ENCODE data around the gene TRAPPC2L. TPM values are rescaled to one million over a fixed set of nuclear protein-coding genes. Genes with fewer than 3 reads are reported as not detected.

The TRAPPC2L gene
- total and polyA plus RNA-seq, 2 of the 13 experiments (the other 11 are each of a cell fraction or from before 2014, with no cell fraction given), result 96.3 to 107 TPM

DNA sequence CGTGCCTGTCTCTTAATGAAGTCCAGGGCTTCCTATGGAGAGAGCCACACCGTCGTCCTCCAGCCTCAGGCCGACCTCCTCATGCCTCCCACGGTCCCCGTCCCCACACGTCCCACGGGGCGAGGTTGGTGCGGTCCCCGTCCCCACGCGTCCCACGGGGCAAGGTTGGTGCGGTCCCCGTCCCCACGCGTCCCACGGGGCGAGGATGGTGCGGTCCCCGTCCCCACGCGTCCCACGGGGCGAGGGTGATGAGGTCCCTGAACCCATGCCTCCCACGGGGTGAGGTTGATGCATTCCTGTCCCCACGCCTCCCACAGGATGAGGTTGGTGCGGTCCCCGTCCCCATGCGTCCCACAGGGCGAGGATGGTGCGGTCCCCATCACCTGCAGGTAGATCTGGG, 21.1 kb upstream of the TRAPPC2L start:
- ChIA-PET POLR2A (no interaction called here), CTCF (ENCODE audit: low intra/inter-chr PET ratio, low total read pairs) (no interaction called here)
- Histone ChIP-seq H2AFZ (ENCODE audit: low read length) (no peak overlapping the region), H3K9ac (ENCODE audit: insufficient read depth, low read depth, low read length) (no peak overlapping the region), H3K9me3 (ENCODE audit: low read length) (no peaks in the 10 kb centered on the region), H4K20me1 (ENCODE audit: insufficient read depth, low read length) (no peaks in the 10 kb centered on the region), H3K27me3 (ENCODE audit: control insufficient read depth in 1 of 2, insufficient read depth in 2 of 2, low read length in 2 of 2) (no peaks in the 10 kb centered on the region), H3K4me3 (replicated peaks in 1 of 3; ENCODE audit: insufficient read depth in 1 of 3, low read depth in 2 of 3, low read length in 3 of 3) (no peak overlapping the region), H3K4me1 (ENCODE audit: insufficient read depth, low read length) (0 out of 2 replicates have a peak, but pooled peaks cover 7% of the 10 kb centered on the region), H3K27ac (ENCODE audit: extremely low read length, insufficient read depth, low read length) (no peak overlapping the region), H3K4me2 (ENCODE audit: low read depth, low read length) (no peak overlapping the region), H3K36me3 (replicated peaks in 1 of 2; ENCODE audit: control insufficient read depth in 1 of 2, insufficient read depth in 2 of 2, low read length in 2 of 2) (no peaks in the 10 kb centered on the region), H3K79me2 (ENCODE audit: insufficient read depth, low read length) (no peaks in the 10 kb centered on the region)
- no TSS peak for BruUV-seq (replicated peaks)
- no peak for DNase-seq (ENCODE audit: low spot score)
- in situ Hi-C loops (cut with HindIII; ENCODE audit: extremely low pct_ligation_motif_present, low pct_unique_long_range_greater_than_20kb) (no loop called here), intact Hi-C loops (cut with micrococcal nuclease; ENCODE audit: unreplicated experiment) (no loop called here)
- peak; percentile 64 for TF ChIP-seq AGO2 (optimal IDR thresholded peaks at IDR 0.05; ENCODE audit: low read depth, low read length)
- no peak for TF ChIP-seq ATRX (CRISPR knock-in tag; IDR thresholded peaks at IDR 0.05; ENCODE audit: borderline replicate concordance)
- WGBS (ENCODE audit: low lambda C conversion rate), result 90% methylated on average over 32 of the region's 33 CpGs
- FAIRE-seq, result no peak
- no peak for ATAC-seq

DNA sequence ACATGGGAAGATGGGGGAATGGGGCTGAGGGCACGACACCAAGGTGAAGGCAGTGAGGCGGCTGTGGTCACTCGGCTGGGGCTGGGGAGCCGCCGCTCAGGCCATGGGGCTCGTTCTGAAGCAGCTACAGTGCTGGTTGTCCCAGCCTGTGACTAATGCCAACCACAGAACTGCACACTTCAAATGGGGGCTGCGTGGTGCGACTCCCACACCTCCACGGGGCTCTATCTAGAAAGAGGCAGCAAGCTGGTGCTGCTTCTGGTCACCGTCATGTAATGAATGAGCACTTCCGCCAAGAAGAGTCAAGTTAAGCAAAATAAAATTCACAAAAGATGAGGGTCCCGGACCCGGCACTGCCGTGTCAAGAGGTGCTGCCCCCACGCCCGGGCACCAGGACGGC, 20.1 kb upstream of the TRAPPC2L start:
- no TSS peak for BruUV-seq (replicated peaks)
- Histone ChIP-seq H3K27me3 (ENCODE audit: control insufficient read depth in 1 of 2, insufficient read depth in 2 of 2, low read length in 2 of 2) (no peaks in the 10 kb centered on the region), H2AFZ (ENCODE audit: low read length) (no peak overlapping the region), H3K9me3 (ENCODE audit: low read length) (no peaks in the 10 kb centered on the region), H3K4me1 (ENCODE audit: insufficient read depth, low read length) (0 out of 2 replicates have a peak, but pooled peaks cover 7% of the 10 kb centered on the region), H3K27ac (ENCODE audit: extremely low read length, insufficient read depth, low read length) (no peak overlapping the region), H3K36me3 (replicated peaks in 1 of 2; ENCODE audit: control insufficient read depth in 1 of 2, insufficient read depth in 2 of 2, low read length in 2 of 2) (no peaks in the 10 kb centered on the region), H3K79me2 (ENCODE audit: insufficient read depth, low read length) (no peaks in the 10 kb centered on the region), H4K20me1 (ENCODE audit: insufficient read depth, low read length) (no peaks in the 10 kb centered on the region), H3K9ac (ENCODE audit: insufficient read depth, low read depth, low read length) (no peak overlapping the region), H3K4me2 (ENCODE audit: low read depth, low read length) (no peak overlapping the region), H3K4me3 (replicated peaks in 1 of 3; ENCODE audit: insufficient read depth in 1 of 3, low read depth in 2 of 3, low read length in 3 of 3) (no peak overlapping the region)
- ATAC-seq (no peak), DNase-seq (ENCODE audit: low spot score) (no peak), FAIRE-seq (no peak)
- POLR2A ChIA-PET, result no interaction called here
- CTCF ChIA-PET (ENCODE audit: low intra/inter-chr PET ratio, low total read pairs), result no interaction called here
- intact Hi-C loops (cut with micrococcal nuclease; ENCODE audit: unreplicated experiment) (no loop called here), in situ Hi-C loops (cut with HindIII; ENCODE audit: extremely low pct_ligation_motif_present, low pct_unique_long_range_greater_than_20kb) (no loop called here)
- 79% methylated on average over 17 of the region's 17 CpGs for WGBS (ENCODE audit: low lambda C conversion rate)
- no peak for TF ChIP-seq ATM (IDR thresholded peaks at IDR 0.05; ENCODE audit: borderline replicate concordance)
- no peak for TF ChIP-seq ZSCAN9 (CRISPR knock-in tag; IDR thresholded peaks at IDR 0.05; ENCODE audit: borderline replicate concordance)
- no peak for TF ChIP-seq ATRX (CRISPR knock-in tag; IDR thresholded peaks at IDR 0.05; ENCODE audit: borderline replicate concordance)
- TF ChIP-seq SAFB2 (CRISPR knock-in tag; IDR thresholded peaks at IDR 0.05; ENCODE audit: borderline replicate concordance, low read depth), result no peak
- no peak for TF ChIP-seq ETV6 (CRISPR knock-in tag; conservative IDR thresholded peaks at IDR 0.05)
- no peak for TF ChIP-seq HOXA7 (CRISPR knock-in tag; IDR thresholded peaks at IDR 0.05)
- no peak for TF ChIP-seq ZNF383 (CRISPR knock-in tag; IDR thresholded peaks at IDR 0.05; ENCODE audit: borderline replicate concordance)
- TF ChIP-seq FOXA3 (CRISPR knock-in tag; IDR thresholded peaks at IDR 0.05), result no peak
- TF ChIP-seq ZNF850 (CRISPR knock-in tag; conservative IDR thresholded peaks at IDR 0.05), result no peak
- TF ChIP-seq ERF (CRISPR knock-in tag; IDR thresholded peaks at IDR 0.05), result no peak
- TF ChIP-seq KLF15 (CRISPR knock-in tag; IDR thresholded peaks at IDR 0.05; ENCODE audit: borderline replicate concordance), result no peak
- TF ChIP-seq PLSCR1 (CRISPR knock-in tag; IDR thresholded peaks at IDR 0.05; ENCODE audit: borderline replicate concordance), result no peak
- TF ChIP-seq ZSCAN30 (CRISPR knock-in tag; IDR thresholded peaks at IDR 0.05), result no peak
- TF ChIP-seq, protein P1, sequence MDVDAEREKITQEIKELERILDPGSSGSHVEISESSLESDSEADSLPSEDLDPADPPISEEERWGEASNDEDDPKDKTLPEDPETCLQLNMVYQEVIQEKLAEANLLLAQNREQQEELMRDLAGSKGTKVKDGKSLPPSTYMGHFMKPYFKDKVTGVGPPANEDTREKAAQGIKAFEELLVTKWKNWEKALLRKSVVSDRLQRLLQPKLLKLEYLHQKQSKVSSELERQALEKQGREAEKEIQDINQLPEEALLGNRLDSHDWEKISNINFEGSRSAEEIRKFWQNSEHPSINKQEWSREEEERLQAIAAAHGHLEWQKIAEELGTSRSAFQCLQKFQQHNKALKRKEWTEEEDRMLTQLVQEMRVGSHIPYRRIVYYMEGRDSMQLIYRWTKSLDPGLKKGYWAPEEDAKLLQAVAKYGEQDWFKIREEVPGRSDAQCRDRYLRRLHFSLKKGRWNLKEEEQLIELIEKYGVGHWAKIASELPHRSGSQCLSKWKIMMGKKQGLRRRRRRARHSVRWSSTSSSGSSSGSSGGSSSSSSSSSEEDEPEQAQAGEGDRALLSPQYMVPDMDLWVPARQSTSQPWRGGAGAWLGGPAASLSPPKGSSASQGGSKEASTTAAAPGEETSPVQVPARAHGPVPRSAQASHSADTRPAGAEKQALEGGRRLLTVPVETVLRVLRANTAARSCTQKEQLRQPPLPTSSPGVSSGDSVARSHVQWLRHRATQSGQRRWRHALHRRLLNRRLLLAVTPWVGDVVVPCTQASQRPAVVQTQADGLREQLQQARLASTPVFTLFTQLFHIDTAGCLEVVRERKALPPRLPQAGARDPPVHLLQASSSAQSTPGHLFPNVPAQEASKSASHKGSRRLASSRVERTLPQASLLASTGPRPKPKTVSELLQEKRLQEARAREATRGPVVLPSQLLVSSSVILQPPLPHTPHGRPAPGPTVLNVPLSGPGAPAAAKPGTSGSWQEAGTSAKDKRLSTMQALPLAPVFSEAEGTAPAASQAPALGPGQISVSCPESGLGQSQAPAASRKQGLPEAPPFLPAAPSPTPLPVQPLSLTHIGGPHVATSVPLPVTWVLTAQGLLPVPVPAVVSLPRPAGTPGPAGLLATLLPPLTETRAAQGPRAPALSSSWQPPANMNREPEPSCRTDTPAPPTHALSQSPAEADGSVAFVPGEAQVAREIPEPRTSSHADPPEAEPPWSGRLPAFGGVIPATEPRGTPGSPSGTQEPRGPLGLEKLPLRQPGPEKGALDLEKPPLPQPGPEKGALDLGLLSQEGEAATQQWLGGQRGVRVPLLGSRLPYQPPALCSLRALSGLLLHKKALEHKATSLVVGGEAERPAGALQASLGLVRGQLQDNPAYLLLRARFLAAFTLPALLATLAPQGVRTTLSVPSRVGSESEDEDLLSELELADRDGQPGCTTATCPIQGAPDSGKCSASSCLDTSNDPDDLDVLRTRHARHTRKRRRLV (CRISPR knock-in tag; IDR thresholded peaks at IDR 0.05), result no peak

Measured in HepG2 (cell line).